NCI-H2171 treated with DMSO at 0.1 percent for 48 hours (cell line): ENCODE results near the gene IL17RA.

Experiments used
- DNase-seq: peaks from one replicate; lab custom pipeline; 2025; lab: John Stamatoyannopoulos, UW

The IL17RA gene

GRCh38 chr22:17083255-17083654 is 1.5 kb upstream of the IL17RA start:
- DNase-seq = no peak

GRCh38 chr22:17083811-17084441 is 874 bp upstream of the IL17RA start:
- no peak for DNase-seq

- no peak for DNase-seq
Observed at GRCh38 chr22:17085277-17086181, 729 bp downstream of the IL17RA start.

- no peak for DNase-seq
Observed at GRCh38 chr22:17086296-17086695, 1.5 kb downstream of the IL17RA start.

- DNase-seq = no peak
Observed at GRCh38 chr22:17086788-17087497, 2.1 kb downstream of the IL17RA start.

- no peak for DNase-seq
Observed at GRCh38 chr22:17087498-17088131, 2.8 kb downstream of the IL17RA start.

GRCh38 chr22:17090550-17090949 is 5.8 kb downstream of the IL17RA start:
- no peak for DNase-seq

- no peak for DNase-seq
Observed at GRCh38 chr22:17091851-17092250, 7.1 kb downstream of the IL17RA start.

- DNase-seq = no peak
Observed at GRCh38 chr22:17093081-17093480, 8.3 kb downstream of the IL17RA start.

GRCh38 chr22:17095538-17095937 is 10.7 kb downstream of the IL17RA start:
- DNase-seq = peak; percentile 68

GRCh38 chr22:17096071-17096470 is 11.3 kb downstream of the IL17RA start:
- no peak for DNase-seq

GRCh38 chr22:17097062-17097461 is 12.3 kb downstream of the IL17RA start:
- DNase-seq = peak; percentile 87

- peak; percentile 61 for DNase-seq
Observed at GRCh38 chr22:17097701-17098100, 12.9 kb downstream of the IL17RA start.

GRCh38 chr22:17098379-17098819 is 13.6 kb downstream of the IL17RA start:
- DNase-seq = no peak

GRCh38 chr22:17100621-17101020 is 15.8 kb downstream of the IL17RA start:
- DNase-seq = no peak

GRCh38 chr22:17101475-17102296 is 16.9 kb downstream of the IL17RA start:
- DNase-seq = peak; percentile 89

- DNase-seq = no peak
Observed at GRCh38 chr22:17102297-17102667, 17.5 kb downstream of the IL17RA start.

GRCh38 chr22:17103351-17103750 is 18.6 kb downstream of the IL17RA start:
- DNase-seq = no peak

- no peak for DNase-seq
Observed at GRCh38 chr22:17104336-17104935, 19.6 kb downstream of the IL17RA start.

GRCh38 chr22:17105143-17106129 is 20.6 kb downstream of the IL17RA start:
- no peak for DNase-seq
